Activated CD8-positive, alpha-beta T cell treated with anti-CD3 and anti-CD28 coated beads, Interleukin-2, amount 10 ng/mL, durations not matched to agents 7 days and 5 days (primary cell): Measurements from ENCODE around the gene RBM45. TPM values are rescaled to one million over a fixed set of nuclear protein-coding genes. Genes with fewer than 3 reads are reported as not detected.
A peak's percentile ranks its signal among the peaks of the same experiment; 100 is the strongest.

Experiments
- ATAC-seq: fragments of 150-1000 bp; cut with Tn5 transposase; one replicate; pipeline ENCODE4 v1.10.0; 2021; ENCODE audit warnings: moderate library complexity
- CTCF ChIA-PET: fragments of 350-600 bp; sonication (Branson Sonifier 250); formaldehyde crosslinking; loops from one replicate; lab custom pipeline; 2021; ENCODE audit warnings: antibody characterized with exemption; lab: Charles Lee
- POLR2A ChIA-PET: fragments of 350-600 bp; sonication (Branson Sonifier 250); formaldehyde crosslinking; loops from one replicate; lab custom pipeline; 2021; ENCODE audit warnings: antibody characterized with exemption; lab: Charles Lee
- DNase-seq: peaks from one replicate; pipeline ENCODE4 v3.0.0-alpha.2; 2020
- H3K27ac Mint-ChIP-seq: one replicate; pipeline ENCODE4 v1.8.0; 2021; ENCODE audit warnings: mild to moderate bottlenecking, mixed read lengths
- H3K27me3 Mint-ChIP-seq: one replicate; pipeline ENCODE4 v1.8.0; 2021; ENCODE audit warnings: low read depth, mixed read lengths
- H3K36me3 Mint-ChIP-seq: one replicate; pipeline ENCODE4 v1.8.0; 2021; ENCODE audit warnings: low read depth, mixed read lengths
- H3K4me1 Mint-ChIP-seq: one replicate; pipeline ENCODE4 v1.8.0; 2021; ENCODE audit warnings: low read depth, mixed read lengths
- H3K4me3 Mint-ChIP-seq: one replicate; pipeline ENCODE4 v1.8.0; 2021; ENCODE audit warnings: mild to moderate bottlenecking, mixed read lengths
- H3K9me3 Mint-ChIP-seq: one replicate; pipeline ENCODE4 v1.8.0; 2022; ENCODE audit warnings: mixed read lengths; ENCODE audit not compliant: insufficient read depth
- total RNA-seq, 2 experiments: library from RNA; stranded (reverse); gene quantifications; one replicate each; pipeline ENCODE4 v1.2.3, GENCODE V29; 2021

The RBM45 gene
- total RNA-seq, 2 experiments from 2014 or later = 16.9 to 18.0 TPM

DNA sequence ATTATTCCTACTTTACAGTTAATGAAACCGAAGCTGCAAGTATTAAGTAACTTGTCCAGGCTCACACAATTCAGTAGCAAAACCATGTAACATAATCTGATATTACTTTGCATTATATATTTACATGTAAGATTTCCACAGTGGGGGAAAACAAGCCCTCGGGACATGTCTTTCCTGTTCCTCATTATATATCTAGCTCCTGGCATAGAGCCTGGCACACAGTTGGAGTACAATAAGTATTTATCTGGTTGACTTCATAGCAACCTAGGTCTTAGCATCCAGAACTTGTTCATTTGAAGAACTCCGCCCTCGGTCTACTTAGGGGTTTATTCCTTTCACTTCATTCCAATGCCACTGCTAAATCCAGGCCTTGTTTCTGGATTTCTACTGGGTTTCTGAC is 1.6 kb upstream of the RBM45 start:
- no peak overlapping the region for H3K27ac Mint-ChIP-seq
- ChIA-PET POLR2A (no interaction called here), CTCF (interaction anchor here (0.8 to 3.8 kb wide), 9 partner anchors 9 to 308 kb away, joined by 3 to 37 read pairs (median 11); no protein-coding TSS in a partner anchor)
- peaks cover 31% of the 10 kb centered on the region for H3K4me1 Mint-ChIP-seq
- H3K4me3 Mint-ChIP-seq = no peak overlapping the region
- no peaks in the 10 kb centered on the region for H3K27me3 Mint-ChIP-seq
- no peak for ATAC-seq
- DNase-seq = no peak
- peaks cover 2% of the 10 kb centered on the region for H3K36me3 Mint-ChIP-seq
- H3K9me3 Mint-ChIP-seq = no peaks in the 10 kb centered on the region

DNA sequence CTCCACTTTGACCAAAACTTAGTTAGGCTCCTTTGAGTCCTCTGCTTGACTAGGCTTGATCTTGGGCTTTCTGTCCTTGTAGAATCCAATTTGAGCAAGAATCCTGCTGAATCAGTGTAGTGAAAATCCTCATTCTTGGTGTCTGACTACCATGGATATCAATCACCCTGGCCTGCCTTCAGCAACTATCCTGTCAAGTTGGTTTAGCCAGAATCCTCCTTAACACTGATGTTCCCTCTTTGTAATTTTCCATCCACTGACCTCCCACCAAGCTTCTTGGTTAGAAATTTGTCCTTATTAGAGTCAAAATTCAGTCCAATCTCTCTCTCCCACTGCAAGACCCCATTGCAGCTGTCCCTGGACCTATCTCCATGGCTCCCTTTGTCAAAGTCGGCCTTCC is 494 bp upstream of the RBM45 start:
- ChIA-PET CTCF (interaction anchor here (0.6 to 3.8 kb wide), 30 partner anchors 11 to 931 kb away, joined by 3 to 37 read pairs (median 4); no protein-coding TSS in a partner anchor), POLR2A (interaction anchor here (1.3 kb wide), 1 partner anchor 302 kb away, joined by 6 read pairs; no protein-coding TSS in a partner anchor)
- DNase-seq = no peak
- Mint-ChIP-seq H3K36me3 (peaks cover 5% of the 10 kb centered on the region), H3K4me1 (peaks cover 31% of the 10 kb centered on the region), H3K27me3 (no peaks in the 10 kb centered on the region), H3K4me3 (peak overlapping the region; percentile 95), H3K27ac (no peak overlapping the region), H3K9me3 (no peaks in the 10 kb centered on the region)
- ATAC-seq = no peak

DNA sequence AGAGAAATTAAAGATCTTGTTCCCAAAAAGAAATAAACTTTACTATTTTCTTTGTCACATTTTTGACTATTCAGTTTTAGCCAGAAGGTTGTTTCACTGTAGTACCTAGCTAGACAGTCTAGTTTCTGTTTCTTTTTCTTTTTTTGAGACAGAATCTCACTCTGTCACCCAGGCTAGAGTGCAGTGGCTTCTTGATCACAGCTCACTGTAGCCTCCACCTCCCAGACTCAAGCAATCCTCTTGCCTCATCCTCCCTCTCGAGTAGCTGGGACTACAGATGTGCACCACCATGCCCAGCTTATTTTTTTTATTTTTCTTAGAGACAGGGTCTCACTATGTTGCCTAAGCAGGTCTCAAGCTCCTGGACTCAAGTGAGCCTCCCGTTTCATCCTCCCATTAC is 2.2 kb downstream of the RBM45 start:
- Mint-ChIP-seq H3K4me1 (peaks cover 31% of the 10 kb centered on the region), H3K4me3 (peak overlapping the region; percentile 28), H3K27ac (peak overlapping the region; percentile 47), H3K27me3 (no peaks in the 10 kb centered on the region), H3K36me3 (peaks cover 15% of the 10 kb centered on the region), H3K9me3 (no peaks in the 10 kb centered on the region)
- DNase-seq (no peak), ATAC-seq (no peak)
- ChIA-PET POLR2A (no interaction called here), CTCF (interaction anchor here (1.1 to 1.3 kb wide), 3 partner anchors 14 to 300 kb away, joined by 4 to 5 read pairs (median 5); no protein-coding TSS in a partner anchor)

DNA sequence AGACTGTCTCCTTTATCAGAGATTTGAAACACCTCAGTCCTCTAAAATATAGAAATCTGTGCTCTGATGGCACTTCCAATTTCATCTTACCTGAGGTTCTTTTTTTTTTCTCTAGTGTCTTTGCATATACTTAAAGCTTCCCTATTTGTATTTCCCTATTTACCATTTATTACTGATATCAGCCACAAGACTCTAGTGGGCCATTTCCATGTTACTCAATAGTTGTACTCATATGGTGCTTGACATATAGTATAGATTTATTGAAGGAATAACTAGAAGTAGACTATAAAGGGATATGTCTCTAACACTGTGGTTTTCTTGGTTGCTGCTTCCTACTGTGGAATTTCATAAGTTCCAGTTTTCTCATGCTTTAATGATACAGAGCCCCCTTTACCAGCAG is 3.0 kb downstream of the RBM45 start:
- ChIA-PET CTCF (interaction anchor here (1.0 to 1.3 kb wide), 3 partner anchors 9 to 299 kb away, joined by 3 to 5 read pairs (median 3); no protein-coding TSS in a partner anchor), POLR2A (no interaction called here)
- no peaks in the 10 kb centered on the region for H3K27me3 Mint-ChIP-seq
- H3K4me3 Mint-ChIP-seq = no peak overlapping the region
- no peak for ATAC-seq
- no peak for DNase-seq
- peaks cover 31% of the 10 kb centered on the region for H3K4me1 Mint-ChIP-seq
- H3K27ac Mint-ChIP-seq = no peak overlapping the region
- peaks cover 15% of the 10 kb centered on the region for H3K36me3 Mint-ChIP-seq
- H3K9me3 Mint-ChIP-seq = no peaks in the 10 kb centered on the region

DNA sequence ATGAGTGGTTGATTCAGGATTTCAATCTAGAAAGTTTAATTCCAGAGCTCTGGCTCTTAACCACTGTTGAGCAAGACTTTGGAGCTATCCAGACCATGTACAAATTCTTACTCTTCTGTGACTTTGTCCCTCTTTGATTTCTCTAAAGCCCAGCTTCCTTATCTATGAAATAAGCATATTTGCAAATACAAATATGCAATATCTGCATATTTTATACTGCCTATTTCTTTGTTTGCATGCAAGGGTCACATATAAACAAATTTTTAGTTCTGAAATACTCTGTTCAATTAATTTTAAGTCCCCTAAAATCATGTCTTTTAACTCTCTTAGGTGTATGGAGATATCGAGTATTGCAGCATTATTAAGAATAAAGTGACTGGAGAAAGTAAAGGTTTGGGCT is 5.5 kb downstream of the RBM45 start:
- H3K4me3 Mint-ChIP-seq = no peak overlapping the region
- peaks cover 24% of the 10 kb centered on the region for H3K36me3 Mint-ChIP-seq
- no peak overlapping the region for H3K27ac Mint-ChIP-seq
- H3K9me3 Mint-ChIP-seq = no peaks in the 10 kb centered on the region
- no peak for ATAC-seq
- ChIA-PET CTCF (interaction anchor here (1.1 to 1.8 kb wide), 3 partner anchors 11 to 297 kb away, joined by 3 to 5 read pairs (median 4); no protein-coding TSS in a partner anchor), POLR2A (no interaction called here)
- no peak for DNase-seq
- no peaks in the 10 kb centered on the region for H3K27me3 Mint-ChIP-seq
- H3K4me1 Mint-ChIP-seq = peaks cover 28% of the 10 kb centered on the region

DNA sequence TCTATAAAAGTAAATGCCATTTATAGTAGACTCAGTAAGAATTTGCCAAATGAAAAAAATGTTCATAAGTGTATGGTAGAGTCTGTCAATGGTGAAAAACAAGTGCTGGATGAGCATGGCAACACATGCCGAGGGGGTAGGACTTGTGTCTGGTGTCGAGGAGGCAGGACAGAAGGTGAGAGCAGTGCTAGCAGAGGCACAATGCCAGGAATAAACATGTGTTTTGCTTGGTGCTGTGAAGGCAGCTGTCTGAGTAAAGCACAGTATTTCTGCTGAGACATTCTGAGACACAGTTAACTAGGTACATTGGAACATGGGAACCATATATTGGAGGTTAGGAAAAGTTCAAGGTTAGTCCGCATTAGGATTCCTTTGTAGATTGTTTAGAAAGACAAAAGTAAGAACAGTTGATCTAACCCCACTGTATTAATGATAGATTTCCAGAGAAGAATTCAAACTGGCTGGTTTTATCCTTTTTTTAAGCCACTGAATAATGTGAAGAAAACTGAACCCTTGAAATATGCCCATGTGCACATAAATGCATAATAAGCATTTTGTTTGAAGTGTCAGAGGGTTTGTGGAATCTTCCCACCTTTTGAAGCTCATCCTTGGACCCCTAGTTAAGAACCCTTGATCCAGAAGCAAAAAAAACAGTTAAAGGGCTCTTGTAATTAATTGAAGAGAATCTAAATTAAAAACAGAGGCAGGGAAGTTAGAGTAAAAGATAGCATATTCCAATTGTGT is 7.1 kb downstream of the RBM45 start:
- POLR2A ChIA-PET = no interaction called here
- Mint-ChIP-seq H3K9me3 (no peaks in the 10 kb centered on the region), H3K4me1 (peaks cover 13% of the 10 kb centered on the region), H3K4me3 (no peak overlapping the region), H3K27ac (no peak overlapping the region), H3K36me3 (peaks cover 29% of the 10 kb centered on the region), H3K27me3 (no peaks in the 10 kb centered on the region)
- ATAC-seq (no peak), DNase-seq (no peak)
- CTCF ChIA-PET = interaction anchor here (1.8 kb wide), 1 partner anchor 296 kb away, joined by 5 read pairs; no protein-coding TSS in a partner anchor

DNA sequence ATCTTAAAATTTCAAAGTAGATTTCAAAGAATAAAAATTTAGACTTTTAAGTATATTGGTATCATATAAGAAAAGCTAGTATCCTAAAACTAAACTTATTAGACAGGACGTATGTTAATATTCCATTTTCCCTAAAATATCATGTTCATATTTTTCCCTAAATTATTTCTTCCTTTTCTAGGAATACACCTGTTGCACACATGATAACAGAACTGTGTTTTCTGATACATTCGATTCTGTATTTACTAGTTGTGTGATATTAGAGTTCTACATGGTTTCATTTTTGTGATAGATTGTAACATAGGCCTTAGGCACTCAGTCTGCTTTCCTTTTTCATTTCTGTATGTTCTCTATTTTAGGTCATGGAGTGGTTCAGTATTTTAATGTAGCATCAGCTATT is 10.9 kb downstream of the RBM45 start:
- Mint-ChIP-seq H3K27ac (no peak overlapping the region), H3K27me3 (no peaks in the 10 kb centered on the region), H3K4me3 (no peak overlapping the region), H3K9me3 (no peaks in the 10 kb centered on the region), H3K36me3 (peaks cover 35% of the 10 kb centered on the region), H3K4me1 (no peaks in the 10 kb centered on the region)
- ChIA-PET POLR2A (no interaction called here), CTCF (interaction anchor here (3.6 kb wide), 1 partner anchor 11 kb away, joined by 35 read pairs; the partner anchor contains the start of gene RBM45)
- no peak for ATAC-seq
- no peak for DNase-seq

DNA sequence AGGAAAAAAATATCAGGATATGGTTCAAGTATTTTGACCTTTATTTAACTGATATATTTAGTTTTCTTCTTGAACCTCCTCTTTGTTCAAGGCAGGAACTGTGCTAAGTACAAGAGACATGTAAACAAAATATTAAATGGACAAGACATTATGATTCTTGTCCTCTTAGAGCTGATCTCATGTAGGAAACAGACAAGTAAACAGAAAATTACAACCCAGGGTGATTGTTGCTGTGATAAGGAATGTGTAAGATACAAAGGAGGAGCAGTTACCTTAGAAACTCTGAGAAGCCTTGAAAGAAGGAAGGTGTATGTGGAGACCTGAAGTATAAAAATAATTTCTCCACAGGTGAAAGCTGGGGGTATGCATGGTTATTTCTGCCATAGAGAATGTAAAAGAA is 12.9 kb downstream of the RBM45 start:
- ChIA-PET POLR2A (interaction anchor here (1.5 kb wide), 1 partner anchor 15 kb away, joined by 3 read pairs; no protein-coding TSS in a partner anchor), CTCF (interaction anchor here (3.6 kb wide), 1 partner anchor 13 kb away, joined by 35 read pairs; the partner anchor contains the start of gene RBM45)
- no peak overlapping the region for H3K27ac Mint-ChIP-seq
- H3K36me3 Mint-ChIP-seq = peaks cover 41% of the 10 kb centered on the region
- ATAC-seq (no peak), DNase-seq (no peak)
- no peak overlapping the region for H3K4me3 Mint-ChIP-seq
- H3K27me3 Mint-ChIP-seq = no peaks in the 10 kb centered on the region
- no peaks in the 10 kb centered on the region for H3K9me3 Mint-ChIP-seq
- no peaks in the 10 kb centered on the region for H3K4me1 Mint-ChIP-seq

DNA sequence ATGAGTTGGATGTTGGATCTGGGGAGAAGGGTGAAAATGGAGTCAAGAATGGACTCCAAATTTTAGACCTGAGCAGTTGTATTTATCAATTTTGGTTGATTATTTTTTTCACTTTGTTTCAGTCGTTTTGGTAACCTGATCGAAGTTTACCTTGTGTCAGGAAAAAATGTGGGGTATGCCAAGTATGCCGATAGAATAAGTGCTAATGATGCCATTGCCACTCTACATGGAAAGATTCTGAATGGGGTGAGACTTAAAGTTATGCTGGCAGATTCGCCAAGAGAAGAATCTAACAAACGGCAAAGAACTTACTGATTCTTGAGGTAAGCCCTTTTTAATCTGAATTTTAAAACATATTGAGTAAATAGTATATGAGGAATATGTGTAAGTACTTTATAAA is 13.6 kb downstream of the RBM45 start:
- H3K36me3 Mint-ChIP-seq = peaks cover 41% of the 10 kb centered on the region
- H3K4me1 Mint-ChIP-seq = no peaks in the 10 kb centered on the region
- no peak for ATAC-seq
- no peaks in the 10 kb centered on the region for H3K27me3 Mint-ChIP-seq
- DNase-seq = no peak
- H3K9me3 Mint-ChIP-seq = no peaks in the 10 kb centered on the region
- CTCF ChIA-PET = interaction anchor here (3.6 kb wide), 1 partner anchor 14 kb away, joined by 35 read pairs; the partner anchor contains the start of gene RBM45
- H3K4me3 Mint-ChIP-seq = no peak overlapping the region
- POLR2A ChIA-PET = interaction anchor here (1.5 kb wide), 1 partner anchor 15 kb away, joined by 3 read pairs; no protein-coding TSS in a partner anchor
- no peak overlapping the region for H3K27ac Mint-ChIP-seq

DNA sequence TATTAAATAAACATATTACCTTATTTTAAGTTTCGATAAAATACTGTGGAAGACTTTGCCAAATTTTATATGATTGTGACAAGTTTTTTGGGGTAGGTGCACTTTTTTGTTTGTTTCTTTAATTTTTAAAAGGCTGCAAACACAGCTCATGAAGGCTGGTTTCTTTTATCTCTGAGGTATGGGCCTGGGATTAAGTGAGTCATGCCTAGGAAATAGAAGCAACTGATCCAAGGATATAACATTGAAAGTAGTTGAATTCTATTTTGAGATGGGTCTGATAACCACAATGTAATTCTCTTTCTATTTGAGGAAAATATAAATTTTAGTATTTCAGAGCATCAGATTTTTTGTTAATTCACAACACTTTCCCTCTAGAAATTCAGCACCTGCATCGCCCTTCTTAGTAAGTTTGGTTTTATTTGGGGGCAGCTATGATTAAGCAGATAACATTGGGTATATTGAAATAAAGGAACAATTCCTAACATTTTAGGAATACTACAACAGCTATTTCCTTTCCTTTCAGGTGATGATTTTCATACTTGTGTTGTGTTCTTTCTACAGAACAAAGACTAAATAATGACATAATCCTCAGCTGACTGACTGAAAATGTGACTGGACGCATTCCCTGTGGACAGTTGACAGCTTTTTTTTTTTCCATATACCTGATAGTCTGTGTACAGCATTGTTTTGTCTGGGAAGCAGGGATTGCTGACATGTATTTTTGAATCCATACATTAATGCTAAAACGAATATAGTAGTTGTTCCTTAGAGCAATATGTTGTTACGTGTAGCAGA is 16.8 kb downstream of the RBM45 start:
- H3K9me3 Mint-ChIP-seq = no peaks in the 10 kb centered on the region
- ChIA-PET POLR2A (no interaction called here), CTCF (interaction anchor here (1.0 to 5.0 kb wide), 3 partner anchors 12 to 17 kb away, joined by 4 to 37 read pairs (median 4); partner anchors contain the start of gene RBM45)
- H3K4me1 Mint-ChIP-seq = no peaks in the 10 kb centered on the region
- no peak for DNase-seq
- H3K36me3 Mint-ChIP-seq = peaks cover 30% of the 10 kb centered on the region
- no peak overlapping the region for H3K27ac Mint-ChIP-seq
- no peak for ATAC-seq
- H3K4me3 Mint-ChIP-seq = no peak overlapping the region
- H3K27me3 Mint-ChIP-seq = no peaks in the 10 kb centered on the region

DNA sequence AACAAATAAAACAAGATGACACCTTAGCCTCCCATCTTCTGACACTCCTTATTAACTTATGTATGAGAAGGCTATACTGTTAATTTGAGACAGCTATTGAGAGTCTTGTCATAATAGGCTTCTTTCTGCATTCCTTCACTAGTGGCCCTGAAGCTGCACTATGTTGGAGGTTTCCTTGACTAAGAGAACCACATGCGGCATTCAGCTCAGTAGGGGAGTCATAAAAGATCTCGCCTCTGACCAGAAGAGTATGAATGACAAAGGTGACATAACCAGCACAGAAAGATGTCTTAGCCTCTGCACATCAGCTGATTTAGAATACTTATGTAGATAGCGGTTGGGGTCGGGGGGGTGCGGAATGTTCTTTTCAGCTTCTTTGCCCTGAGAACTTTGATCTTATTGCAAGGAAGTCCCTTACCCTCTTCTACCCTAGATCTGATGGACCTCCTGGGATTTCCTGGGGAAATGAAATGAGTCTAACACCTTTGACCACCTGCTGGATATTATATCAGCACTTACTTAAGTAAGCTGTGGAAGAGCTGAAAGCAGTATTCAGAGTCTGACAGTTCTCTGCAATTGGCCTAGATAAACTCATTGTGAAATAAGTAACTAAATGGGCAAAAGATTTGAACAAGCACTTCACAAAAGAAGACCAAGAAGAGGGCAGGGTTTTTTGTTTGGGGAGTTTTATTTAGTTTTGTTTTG is 24.2 kb downstream of the RBM45 start:
- ATAC-seq = no peak

More for the DNA sequence above, 24.2 kb downstream of the RBM45 start:
- Mint-ChIP-seq H3K4me3 (no peak overlapping the region), H3K4me1 (no peaks in the 10 kb centered on the region), H3K36me3 (peaks cover 5% of the 10 kb centered on the region), H3K9me3 (no peaks in the 10 kb centered on the region), H3K27me3 (peaks cover 2% of the 10 kb centered on the region), H3K27ac (no peak overlapping the region)
- ChIA-PET CTCF (interaction anchor here (1.0 kb wide), 1 partner anchor 26 kb away, joined by 3 read pairs; no protein-coding TSS in a partner anchor), POLR2A (no interaction called here)
- no peak for DNase-seq
